HG02763 (cell line): ENCODE results near the gene PDE8B.

Source experiments
- ATAC-seq: cut with Tn5 transposase; IDR thresholded peaks from one replicate; pipeline ENCODE4 v1.9.1; 2021; ENCODE audit warnings: mild to moderate bottlenecking, moderate library complexity; ENCODE audit not compliant: unreplicated experiment

PDE8B gene

GRCh38 chr5:77186652-77187370 lies 23.7 kb upstream of the PDE8B start:
- ATAC-seq = no peak

GRCh38 chr5:77189421-77189820 lies 21.1 kb upstream of the PDE8B start:
- ATAC-seq = no peak

- no peak for ATAC-seq
These were observed 17.9 kb upstream of the PDE8B start for GRCh38 chr5:77192441-77193050.

GRCh38 chr5:77194762-77195161 lies 15.7 kb upstream of the PDE8B start:
- ATAC-seq = no peak

GRCh38 chr5:77197840-77198554 lies 12.5 kb upstream of the PDE8B start:
- ATAC-seq = no peak

- ATAC-seq = no peak
These were observed 9.8 kb upstream of the PDE8B start for GRCh38 chr5:77200663-77201062.

- no peak for ATAC-seq
These were observed 8.3 kb upstream of the PDE8B start for GRCh38 chr5:77202145-77202544.

- ATAC-seq = no peak
These were observed 5.5 kb upstream of the PDE8B start for GRCh38 chr5:77204967-77205366.

- no peak for ATAC-seq
These were observed 1.8 kb upstream of the PDE8B start for GRCh38 chr5:77208507-77209163.

- ATAC-seq = no peak
These were observed 887 bp upstream of the PDE8B start for GRCh38 chr5:77209495-77210090.

GRCh38 chr5:77210964-77211690 lies 647 bp downstream of the PDE8B start:
- ATAC-seq = no peak

GRCh38 chr5:77211691-77212047 lies 1.2 kb downstream of the PDE8B start:
- ATAC-seq = no peak

- no peak for ATAC-seq
These were observed 3.1 kb downstream of the PDE8B start for GRCh38 chr5:77213601-77214000.

- no peak for ATAC-seq
These were observed 3.7 kb downstream of the PDE8B start for GRCh38 chr5:77214151-77214550.

GRCh38 chr5:77218263-77218662 lies 7.8 kb downstream of the PDE8B start:
- ATAC-seq = no peak

- no peak for ATAC-seq
These were observed 10.6 kb downstream of the PDE8B start for GRCh38 chr5:77221115-77221514.

- no peak for ATAC-seq
These were observed 12.2 kb downstream of the PDE8B start for GRCh38 chr5:77222722-77223121.

- no peak for ATAC-seq
These were observed 13.2 kb downstream of the PDE8B start for GRCh38 chr5:77223653-77224052.

GRCh38 chr5:77224672-77225355 lies 14.3 kb downstream of the PDE8B start:
- ATAC-seq = no peak

GRCh38 chr5:77225531-77225930 lies 15.1 kb downstream of the PDE8B start:
- ATAC-seq = no peak
